Adipose tissue (tissue), 3 donors: ENCODE data around the gene ARMCX1. TPM values are rescaled to one million over a fixed set of nuclear protein-coding genes. Genes with fewer than 3 reads are reported as not detected.
"Not testable (repeated sequence)": the region's sequence is repeated elsewhere in the genome, so short reads cannot be mapped to it uniquely, and the experiment has no call there.

Source experiments
- H3K27ac ChIP-seq: one replicate; pipeline ENCODE4 v1.5.1; 2013; ENCODE audit warnings: low read depth, low read length
- WGBS, 3 donors: extraction: QIAGEN DNeasy Blood & Tissue Kit; methylation state at CpG; one replicate each; pipeline ENCODE4 v1.1.7; 2013; 5-methylcytosine and 5-hydroxymethylcytosine counted together
- polyA plus RNA-seq, 3 donors: library from polyadenylated mRNA; stranded (reverse); fragments of 200-250 nt; gene quantifications; one replicate each; pipeline ENCODE4 v1.2.3, GENCODE V29; 2013
- donor health status: healthy with polysubstance abuse.
- donor health status: Bipolar disorder and iron deficiency.
- donor health status: healthy.

ARMCX1 gene
- polyA plus RNA-seq = 10 to 100 TPM in 2 of 3 donors, 1 to 10 TPM in 1; 7.6 to 32.4 (median 12.3) TPM

DNA sequence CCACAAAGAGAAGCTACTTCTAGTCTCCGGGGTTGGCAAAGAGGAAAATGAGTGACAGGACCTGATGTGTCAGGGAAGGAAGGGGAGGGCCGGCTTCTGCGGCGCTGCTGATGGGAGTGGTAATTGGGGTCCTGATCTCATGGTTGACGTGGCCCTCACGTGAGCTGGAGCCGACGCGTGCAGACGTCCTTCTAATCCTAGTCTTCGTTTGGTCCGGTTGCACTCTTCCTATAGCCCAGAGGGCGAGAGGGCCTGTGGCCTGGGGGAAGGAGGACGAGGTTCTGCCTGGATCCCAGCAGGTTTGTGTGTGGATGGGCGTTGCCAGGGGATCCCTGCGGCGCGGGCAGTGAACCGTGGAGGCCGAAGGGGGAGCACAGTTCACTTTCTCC lies at the start of gene ARMCX1:
Gene ARMCX1, plus strand, starts transcription at position 186 of the 389 bp plus-strand sequence. CDS start 2,384 bp downstream, outside the sequence.
- WGBS, 3 donors = 0 to 29% (median 1%) methylated on average over 13 to 20 of the region's 20 CpGs
- H3K27ac ChIP-seq = no peak within 1 kb of the TSS

GRCh38 chrX:101502929-101503328 lies 47.4 kb upstream of the ARMCX1 start:
- not testable (repeated sequence) for H3K27ac ChIP-seq
- WGBS, 3 donors = 100% methylated on average over 1 of the region's 1 CpG; no CpG with 5 or more reads in 1 of the 3 donors

DNA sequence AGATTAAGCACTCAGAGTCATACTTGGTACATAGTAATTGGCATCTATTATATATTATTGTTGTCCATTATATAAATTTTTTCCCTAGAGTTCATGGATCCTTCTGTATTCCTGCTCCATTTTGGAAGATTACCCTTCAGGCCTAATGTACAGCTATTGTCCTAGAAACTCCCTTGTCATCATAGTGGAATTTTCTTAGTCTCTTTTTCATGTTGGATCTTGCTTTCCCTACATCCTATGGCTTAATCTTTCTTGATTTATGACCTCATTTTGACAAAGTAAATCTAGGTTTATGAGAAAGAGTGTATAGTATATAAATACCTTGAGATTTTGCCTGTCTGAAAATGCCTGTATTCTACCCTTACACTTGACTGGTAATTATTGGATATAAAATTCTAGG lies 43.0 kb upstream of the ARMCX1 start:
- H3K27ac ChIP-seq = no peak overlapping the region

DNA sequence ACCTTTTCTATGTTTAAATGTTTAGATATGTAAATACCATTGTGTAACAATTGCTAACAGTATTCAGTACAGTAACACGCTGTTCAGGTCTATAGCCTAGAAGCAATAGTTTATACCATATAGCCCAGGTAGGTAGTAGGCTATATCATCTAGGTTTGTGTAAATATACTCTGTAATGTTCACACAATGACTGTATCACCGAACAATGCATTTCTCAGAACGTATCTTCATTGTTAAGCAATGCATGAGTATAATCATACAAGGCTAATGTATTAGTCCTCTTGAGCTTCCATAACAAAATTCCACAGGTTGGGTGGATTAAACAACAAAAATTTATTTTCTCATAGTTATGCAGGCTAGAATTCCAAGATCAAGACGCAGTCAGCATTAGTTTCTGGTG lies 42.4 kb upstream of the ARMCX1 start:
- WGBS, 3 donors = 80 to 97% (median 92%) methylated on average over 4 of the region's 4 CpGs

GRCh38 chrX:101530944-101531343 lies 19.4 kb upstream of the ARMCX1 start:
- H3K27ac ChIP-seq = no peak overlapping the region
- WGBS, 3 donors = 39 to 92% (median 59%) methylated on average over 2 of the region's 2 CpGs

More for the DNA sequence above, 42.4 kb upstream of the ARMCX1 start:
- H3K27ac ChIP-seq = no peak overlapping the region

DNA sequence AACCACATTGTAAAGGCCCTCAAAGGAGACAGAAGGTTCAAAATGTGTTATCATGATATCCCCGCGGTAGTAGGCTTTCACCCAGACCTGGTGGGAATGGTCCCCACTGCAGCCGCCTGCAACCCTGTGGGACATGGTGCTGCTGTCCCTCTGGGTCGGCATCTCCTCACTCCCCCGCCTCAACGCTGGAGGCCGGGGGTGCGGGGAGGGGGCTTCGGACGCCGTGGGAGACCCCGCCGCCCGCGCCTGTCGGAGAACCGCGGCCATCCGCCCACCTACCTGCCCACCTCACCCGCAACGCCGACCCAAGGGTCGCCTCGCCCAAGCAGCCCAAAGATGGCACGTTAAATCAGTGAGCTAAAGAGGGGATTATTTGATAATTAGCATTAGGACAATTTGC lies 11.2 kb upstream of the ARMCX1 start:
- WGBS, 3 donors = 84 to 97% (median 97%) methylated on average over 22 to 25 of the region's 25 CpGs
- no peak overlapping the region for H3K27ac ChIP-seq

DNA sequence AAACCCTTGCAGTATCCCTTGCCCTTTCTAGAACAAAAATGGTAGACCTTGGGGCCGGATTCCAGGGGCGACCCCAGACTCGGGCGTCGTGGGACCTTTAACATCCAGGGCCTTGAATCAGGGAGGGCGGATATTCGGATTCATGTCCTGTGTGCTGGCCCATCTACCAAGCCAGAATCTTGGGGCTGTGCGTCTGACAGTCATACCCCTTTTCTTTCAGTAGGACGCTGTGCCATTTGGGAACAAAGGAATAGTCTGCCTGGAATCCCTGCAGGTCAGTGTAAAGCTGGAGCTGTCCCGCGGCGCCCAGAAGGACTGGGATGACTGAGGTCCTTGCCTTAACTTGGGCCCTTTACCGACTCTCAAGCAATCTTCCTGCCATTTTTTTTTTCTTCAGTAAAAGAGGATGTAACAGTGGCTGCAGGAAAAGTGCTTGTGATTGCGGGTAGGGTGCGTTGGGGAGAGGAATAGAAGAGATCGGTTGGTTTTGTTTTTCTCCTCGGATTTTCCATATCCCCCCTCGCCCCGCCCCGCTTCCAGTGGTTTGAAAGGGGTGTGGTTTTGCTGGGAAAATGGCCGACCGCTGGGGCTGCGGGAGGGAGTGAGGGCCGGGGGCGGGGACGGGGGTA lies 518 bp downstream of the ARMCX1 start:
- no peak overlapping the region for H3K27ac ChIP-seq
- WGBS, 3 donors = 1 to 29% (median 1%) methylated on average over 25 to 26 of the region's 26 CpGs

DNA sequence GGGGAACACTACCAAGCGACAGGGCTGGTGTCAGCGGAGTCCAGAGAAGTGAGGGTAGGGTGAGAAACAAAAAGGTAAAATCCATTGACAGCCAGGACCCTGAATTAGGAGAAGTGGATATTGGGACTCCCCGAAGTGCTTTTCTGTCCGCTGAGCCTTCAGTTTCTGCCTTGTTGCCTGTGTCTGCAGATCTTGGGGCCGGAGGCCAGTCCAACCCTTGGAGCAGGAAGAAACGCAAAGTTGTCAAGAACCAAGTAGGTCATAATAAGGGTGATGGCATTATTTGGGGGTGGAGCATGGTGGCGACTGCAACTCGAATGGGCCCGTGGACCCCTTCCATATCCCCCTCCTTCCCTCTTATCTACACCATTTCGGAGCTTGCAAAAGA lies 1.0 kb downstream of the ARMCX1 start:
- H3K27ac ChIP-seq = no peak overlapping the region
- WGBS, 3 donors = 14 to 46% (median 29%) methylated on average over 8 to 10 of the region's 10 CpGs

DNA sequence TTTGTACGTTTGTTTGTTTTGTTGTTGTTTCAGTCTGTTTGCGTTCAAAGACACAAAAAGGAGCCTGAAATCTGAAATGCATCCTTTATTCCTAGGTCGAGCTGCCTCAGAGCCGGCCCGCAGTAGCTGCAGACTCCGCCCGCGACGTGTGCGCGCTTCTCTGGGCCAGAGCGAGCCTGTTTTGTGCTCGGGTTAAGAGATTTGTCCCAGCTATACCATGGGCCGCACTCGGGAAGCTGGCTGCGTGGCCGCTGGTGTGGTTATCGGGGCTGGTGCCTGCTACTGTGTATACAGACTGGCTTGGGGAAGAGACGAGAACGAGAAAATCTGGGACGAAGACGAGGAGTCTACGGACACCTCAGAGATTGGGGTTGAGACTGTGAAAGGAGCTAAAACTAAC lies 2.4 kb downstream of the ARMCX1 start:
- H3K27ac ChIP-seq = no peak overlapping the region
- 85 to 95% (median 94%) methylated on average over 23 of the region's 23 CpGs for WGBS, 3 donors

DNA sequence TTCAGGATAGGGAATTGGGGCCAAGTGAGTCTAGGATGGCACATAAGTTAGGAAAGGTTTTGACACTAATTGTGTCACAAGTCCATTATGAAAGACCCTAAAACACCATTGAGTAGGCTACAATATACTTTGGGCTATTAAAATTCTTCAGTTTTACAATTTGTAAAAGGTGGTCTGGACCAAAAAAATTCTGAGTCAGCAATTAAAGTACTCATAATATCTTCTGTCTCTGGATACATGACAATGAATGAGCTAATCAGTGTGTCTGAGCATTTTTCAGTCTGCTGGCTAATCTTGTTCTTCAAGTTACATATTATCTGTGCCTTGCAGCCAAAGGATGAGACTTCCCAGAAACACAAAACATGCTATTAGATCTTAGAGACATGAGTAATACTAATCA lies 14.3 kb downstream of the ARMCX1 start:
- no peak overlapping the region for H3K27ac ChIP-seq

GRCh38 chrX:101595739-101596419 lies 45.5 kb downstream of the ARMCX1 start:
- 2 to 9% (median 8%) methylated on average over 5 of the region's 5 CpGs for WGBS, 3 donors
- no peak overlapping the region for H3K27ac ChIP-seq

- not testable (repeated sequence) for H3K27ac ChIP-seq
- 81 to 96% (median 87%) methylated on average over 4 to 6 of the region's 8 CpGs for WGBS, 3 donors
Measured at GRCh38 chrX:101599592-101599991, 49.2 kb downstream of the ARMCX1 start.

- WGBS, 3 donors = 73 to 90% (median 80%) methylated on average over 2 to 4 of the region's 7 CpGs
- no peak overlapping the region for H3K27ac ChIP-seq
Measured at GRCh38 chrX:101602077-101602476, 51.7 kb downstream of the ARMCX1 start.

Other genes with a start within 250 kb of the ARMCX1 start
- 10 to 100 TPM in 1 of 3 donors, 1 to 10 TPM in 2; 4.2 to 11.3 (median 7.4) TPM for gene TIMM8A, start 201.8 kb upstream of the ARMCX1 start, polyA plus RNA-seq
- gene BTK, start 164.4 kb upstream of the ARMCX1 start, polyA plus RNA-seq = 1 to 10 TPM; 1.1 to 4.5 (median 3.0) TPM
- gene RPL36A, start 159.5 kb upstream of the ARMCX1 start, polyA plus RNA-seq = 1,000 to 10,000 TPM; 1,715 to 3,463 (median 2,254) TPM
- gene GLA, start 142.6 kb upstream of the ARMCX1 start, polyA plus RNA-seq = 10 to 100 TPM; 11.4 to 29.5 (median 15.0) TPM
- gene HNRNPH2, start 142.3 kb upstream of the ARMCX1 start, polyA plus RNA-seq = 10 to 100 TPM; 27.1 to 60.3 (median 56.6) TPM
- gene ARMCX4, start 65.1 kb upstream of the ARMCX1 start, polyA plus RNA-seq = 10 to 100 TPM in 1 of 3 donors, 1 to 10 TPM in 2; 2.4 to 16.4 (median 5.3) TPM
- 10 to 100 TPM; 22.0 to 35.8 (median 34.4) TPM for gene ARMCX6, start 67.5 kb downstream of the ARMCX1 start, polyA plus RNA-seq
- 10 to 100 TPM; 30.9 to 50.6 (median 49.8) TPM for gene ARMCX3, start 72.6 kb downstream of the ARMCX1 start, polyA plus RNA-seq
- gene ARMCX2, start 109.3 kb downstream of the ARMCX1 start, polyA plus RNA-seq = 10 to 100 TPM in 1 of 3 donors, 1 to 10 TPM in 2; 8.4 to 11.9 (median 9.8) TPM